Muscle of back (tissue), 13 donors: ENCODE data around the gene TIMP3. TPM values are rescaled to one million over a fixed set of nuclear protein-coding genes. Genes with fewer than 3 reads are reported as not detected.
"Not testable (repeated sequence)": the region's sequence is repeated elsewhere in the genome, so short reads cannot be mapped to it uniquely, and the experiment has no call there.

Source experiments
- DNase-seq, 3 donors: peaks; one replicate each; pipeline versions ENCODE4 v3.0.0 to v3.0.0-alpha.2; 2013
- long read RNA-seq, 9 donors: transcript quantifications; one replicate each; lab custom pipeline, GENCODE V29; 2026
- polyA plus RNA-seq, 10 donors: library from polyadenylated mRNA; unstranded; fragments of 120-200 nt; gene quantifications; one replicate each; pipeline ENCODE4 v1.2.1, GENCODE V29; 2013; ENCODE audit not compliant: insufficient read length in 10 of 10

Gene TIMP3
- 100 to 1,000 TPM; 107 to 166 (median 133) TPM for polyA plus RNA-seq
- long read RNA-seq, donor 1, full-length matches to known transcripts = 32 of 32 reads
- long read RNA-seq, donor 1, partial matches to known transcripts = 0 of 32 reads
- long read RNA-seq, donor 1, other reads (novel, unspliced or antisense) = 0 of 32 reads
- long read RNA-seq, donor 2, full-length matches to known transcripts = 21 of 21 reads
- long read RNA-seq, donor 2, partial matches to known transcripts = 0 of 21 reads
- long read RNA-seq, donor 2, other reads (novel, unspliced or antisense) = 0 of 21 reads
- long read RNA-seq, donor 3 = 0 reads
- long read RNA-seq, donor 4, full-length matches to known transcripts = 33 of 33 reads
- long read RNA-seq, donor 4, partial matches to known transcripts = 0 of 33 reads
- long read RNA-seq, donor 4, other reads (novel, unspliced or antisense) = 0 of 33 reads
- long read RNA-seq, donor 5, full-length matches to known transcripts = 65 of 70 reads
- long read RNA-seq, donor 5, partial matches to known transcripts = 5 of 70 reads
- long read RNA-seq, donor 5, other reads (novel, unspliced or antisense) = 0 of 70 reads
- long read RNA-seq, donor 6, full-length matches to known transcripts = 43 of 43 reads
- long read RNA-seq, donor 6, partial matches to known transcripts = 0 of 43 reads
- long read RNA-seq, donor 6, other reads (novel, unspliced or antisense) = 0 of 43 reads
- long read RNA-seq, donor 7, full-length matches to known transcripts = 36 of 36 reads
- long read RNA-seq, donor 7, partial matches to known transcripts = 0 of 36 reads
- long read RNA-seq, donor 7, other reads (novel, unspliced or antisense) = 0 of 36 reads
- long read RNA-seq, donor 8, full-length matches to known transcripts = 36 of 36 reads
- long read RNA-seq, donor 8, partial matches to known transcripts = 0 of 36 reads
- long read RNA-seq, donor 8, other reads (novel, unspliced or antisense) = 0 of 36 reads
- long read RNA-seq, donor 9, full-length matches to known transcripts = 7 of 7 reads
- long read RNA-seq, donor 9, partial matches to known transcripts = 0 of 7 reads
- long read RNA-seq, donor 9, other reads (novel, unspliced or antisense) = 0 of 7 reads

GRCh38 chr22:32801537-32802236, at the start of gene TIMP3:
Gene TIMP3, plus strand, starts transcription at chr22:32801705. Its CDS starts 297 bp downstream, at chr22:32802002.
- DNase-seq = peak; percentile 87 to 94 (median 87)

- no peak for DNase-seq
These were observed 49.2 kb upstream of the TIMP3 start for GRCh38 chr22:32752326-32752725.

GRCh38 chr22:32752816-32753520, 48.5 kb upstream of the TIMP3 start:
- DNase-seq = no peak

GRCh38 chr22:32753591-32753990, 47.9 kb upstream of the TIMP3 start:
- DNase-seq = no peak

GRCh38 chr22:32754413-32755041, 47.0 kb upstream of the TIMP3 start:
- no peak for DNase-seq

GRCh38 chr22:32757086-32757762, 44.3 kb upstream of the TIMP3 start:
- not testable (repeated sequence) for DNase-seq

GRCh38 chr22:32758866-32759385, 42.6 kb upstream of the TIMP3 start:
- DNase-seq = no peak

GRCh38 chr22:32760396-32760795, 41.1 kb upstream of the TIMP3 start:
- DNase-seq = no peak

GRCh38 chr22:32760815-32761214, 40.7 kb upstream of the TIMP3 start:
- DNase-seq = no peak

- DNase-seq = no peak
These were observed 40.1 kb upstream of the TIMP3 start for GRCh38 chr22:32761251-32761903.

- peak in 1 of 3 donors; percentile 71 for DNase-seq
These were observed 37.0 kb upstream of the TIMP3 start for GRCh38 chr22:32764330-32765131.

- no peak for DNase-seq
These were observed 36.3 kb upstream of the TIMP3 start for GRCh38 chr22:32765132-32765618.

- DNase-seq = no peak
These were observed 29.7 kb upstream of the TIMP3 start for GRCh38 chr22:32771756-32772155.

GRCh38 chr22:32775957-32776356, 25.5 kb upstream of the TIMP3 start:
- DNase-seq = no peak

GRCh38 chr22:32776397-32776796, 25.1 kb upstream of the TIMP3 start:
- no peak for DNase-seq

- DNase-seq = no peak
These were observed 24.7 kb upstream of the TIMP3 start for GRCh38 chr22:32776802-32777201.

GRCh38 chr22:32777987-32778386, 23.5 kb upstream of the TIMP3 start:
- DNase-seq = no peak

GRCh38 chr22:32780726-32781310, 20.7 kb upstream of the TIMP3 start:
- no peak for DNase-seq
